PC-9 (cell line): ENCODE measurements around the gene TYROBP.

ENCODE experiments used
- EZH2 ChIP-seq: fragments of 200-600 bp; sonication (generic); IDR thresholded peaks from 2 replicates; pipeline ENCODE4 v1.8.0; 2017; ENCODE audit warnings: antibody characterized with exemption, low read depth
- TF ChIP-seq, protein P1 (sequence below): fragments of 200-600 bp; sonication (generic); conservative IDR thresholded peaks from 2 replicates; pipeline ENCODE4 v1.6.1; 2017; ENCODE audit warnings: mixed run types, antibody characterized with exemption, mild to moderate bottlenecking, moderate library complexity

DNA sequence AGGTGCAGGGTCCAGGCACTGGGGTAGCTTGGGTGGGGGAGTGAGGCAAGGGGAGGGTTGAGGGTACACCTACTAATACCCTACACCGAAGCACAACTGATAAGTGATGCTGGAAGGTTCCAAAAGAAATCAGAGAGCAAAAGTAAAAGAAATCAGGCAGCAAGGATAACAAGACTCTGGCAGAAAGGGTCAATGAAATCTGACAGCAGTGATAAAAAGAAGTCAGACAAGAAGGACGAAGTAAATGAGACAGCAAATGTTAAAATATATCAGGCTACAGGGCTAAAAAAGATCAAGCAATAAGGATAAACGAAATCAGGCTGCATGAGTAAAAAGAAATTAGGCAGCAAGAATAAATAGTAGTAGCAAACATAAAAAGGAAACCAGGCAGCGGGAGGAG, 32.7 kb upstream of the TYROBP start:
- TF ChIP-seq, protein P1, sequence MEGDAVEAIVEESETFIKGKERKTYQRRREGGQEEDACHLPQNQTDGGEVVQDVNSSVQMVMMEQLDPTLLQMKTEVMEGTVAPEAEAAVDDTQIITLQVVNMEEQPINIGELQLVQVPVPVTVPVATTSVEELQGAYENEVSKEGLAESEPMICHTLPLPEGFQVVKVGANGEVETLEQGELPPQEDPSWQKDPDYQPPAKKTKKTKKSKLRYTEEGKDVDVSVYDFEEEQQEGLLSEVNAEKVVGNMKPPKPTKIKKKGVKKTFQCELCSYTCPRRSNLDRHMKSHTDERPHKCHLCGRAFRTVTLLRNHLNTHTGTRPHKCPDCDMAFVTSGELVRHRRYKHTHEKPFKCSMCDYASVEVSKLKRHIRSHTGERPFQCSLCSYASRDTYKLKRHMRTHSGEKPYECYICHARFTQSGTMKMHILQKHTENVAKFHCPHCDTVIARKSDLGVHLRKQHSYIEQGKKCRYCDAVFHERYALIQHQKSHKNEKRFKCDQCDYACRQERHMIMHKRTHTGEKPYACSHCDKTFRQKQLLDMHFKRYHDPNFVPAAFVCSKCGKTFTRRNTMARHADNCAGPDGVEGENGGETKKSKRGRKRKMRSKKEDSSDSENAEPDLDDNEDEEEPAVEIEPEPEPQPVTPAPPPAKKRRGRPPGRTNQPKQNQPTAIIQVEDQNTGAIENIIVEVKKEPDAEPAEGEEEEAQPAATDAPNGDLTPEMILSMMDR = no peak
- no peak for TF ChIP-seq EZH2
